H9 (cell line): ENCODE results near the gene KRTAP12-4. TPM values are rescaled to one million over a fixed set of nuclear protein-coding genes. Genes with fewer than 3 reads are reported as not detected.

Experiments used
- DNase-seq: peaks from one replicate; pipeline ENCODE4 v3.0.0-alpha.2; 2017
- H2AFZ ChIP-seq: one replicate; pipeline ENCODE4 v1.6.1; 2013; ENCODE audit warnings: mild to moderate bottlenecking, low read length, control low read depth, moderate library complexity
- H2AK5ac ChIP-seq: 2 replicates; pipeline ENCODE4 v1.6.1; 2013; ENCODE audit warnings: low read length, control low read depth, mixed read lengths; ENCODE audit not compliant: insufficient read length
- H2BK120ac ChIP-seq: one replicate; pipeline ENCODE4 v1.6.1; 2013; ENCODE audit warnings: low read depth, mild to moderate bottlenecking, low read length, control low read depth, inconsistent platforms; ENCODE audit not compliant: poor library complexity, severe bottlenecking
- H2BK12ac ChIP-seq: 2 replicates; pipeline ENCODE4 v1.6.1; 2013; ENCODE audit warnings: low read length, control low read depth, mixed read lengths, low read depth; ENCODE audit not compliant: insufficient read length
- H2BK15ac ChIP-seq: 2 replicates; pipeline ENCODE4 v1.6.1; 2013; ENCODE audit warnings: low read depth, low read length, control low read depth
- H2BK20ac ChIP-seq: one replicate; pipeline ENCODE4 v1.6.1; 2013; ENCODE audit warnings: low read depth, mild to moderate bottlenecking, low read length, control low read depth, inconsistent platforms; ENCODE audit not compliant: poor library complexity, severe bottlenecking
- H2BK5ac ChIP-seq: 2 replicates; pipeline ENCODE4 v1.6.1; 2013; ENCODE audit warnings: low read length, control low read depth, mixed read lengths; ENCODE audit not compliant: insufficient read length
- H3K14ac ChIP-seq: 2 replicates; pipeline ENCODE4 v1.6.1; 2013; ENCODE audit warnings: low read length, control low read depth; ENCODE audit not compliant: insufficient read depth
- H3K18ac ChIP-seq: 2 replicates; pipeline ENCODE4 v1.6.1; 2013; ENCODE audit warnings: low read depth, mild to moderate bottlenecking, mixed read lengths, low read length, control low read depth; ENCODE audit not compliant: insufficient read length
- H3K23ac ChIP-seq: 2 replicates; pipeline ENCODE4 v1.6.1; 2013; ENCODE audit warnings: low read length, control low read depth, mixed read lengths, low read depth; ENCODE audit not compliant: insufficient read length
- H3K23me2 ChIP-seq: 2 replicates; pipeline ENCODE4 v1.6.1; 2013; ENCODE audit warnings: low read depth, mild to moderate bottlenecking, mixed read lengths, low read length, control low read depth; ENCODE audit not compliant: insufficient read length, poor library complexity, severe bottlenecking
- H3K27ac ChIP-seq: 2 replicates; pipeline ENCODE4 v1.5.1; 2013; ENCODE audit warnings: low read length, control low read depth, mixed read lengths, low read depth; ENCODE audit not compliant: insufficient read length
- H3K27me3 ChIP-seq: 2 replicates; pipeline ENCODE4 v1.6.1; 2013; ENCODE audit warnings: low read length, control low read depth, inconsistent platforms; ENCODE audit not compliant: insufficient read depth
- H3K4ac ChIP-seq: 2 replicates; pipeline ENCODE4 v1.6.1; 2013; ENCODE audit warnings: low read depth, mild to moderate bottlenecking, control low read depth, inconsistent platforms, low read length, moderate library complexity
- H3K4me1 ChIP-seq: 2 replicates; pipeline ENCODE4 v1.6.1; 2013; ENCODE audit warnings: low read length, control low read depth, inconsistent platforms; ENCODE audit not compliant: insufficient read depth
- H3K4me2 ChIP-seq: 2 replicates; pipeline ENCODE4 v1.6.1; 2013; ENCODE audit warnings: low read length, control low read depth, mixed read lengths; ENCODE audit not compliant: insufficient read length, insufficient read depth
- H3K56ac ChIP-seq: 2 replicates; pipeline ENCODE4 v1.6.1; 2013; ENCODE audit warnings: low read depth, mild to moderate bottlenecking, mixed read lengths, low read length, control low read depth; ENCODE audit not compliant: insufficient read length
- H3K79me1 ChIP-seq: 2 replicates; pipeline ENCODE4 v1.6.1; 2013; ENCODE audit warnings: low read depth, mild to moderate bottlenecking, moderate library complexity, low read length, control low read depth, inconsistent platforms; ENCODE audit not compliant: insufficient read depth, poor library complexity, severe bottlenecking
- H3K79me2 ChIP-seq: 2 replicates; pipeline ENCODE4 v1.6.1; 2013; ENCODE audit warnings: low read length, control low read depth, inconsistent platforms; ENCODE audit not compliant: insufficient read depth
- H3K9ac ChIP-seq: 2 replicates; pipeline ENCODE4 v1.6.1; 2013; ENCODE audit warnings: low read length, control low read depth, mixed read lengths; ENCODE audit not compliant: insufficient read length; ENCODE audit errors: extremely low read depth
- H3K9me3 ChIP-seq: one replicate; pipeline ENCODE4 v1.6.1; 2013; ENCODE audit warnings: low read depth, low read length, inconsistent platforms; ENCODE audit not compliant: control insufficient read depth
- H3T11ph ChIP-seq: one replicate; pipeline ENCODE4 v1.6.1; 2013; ENCODE audit warnings: mild to moderate bottlenecking, low read length, control low read depth, inconsistent platforms
- H4K20me1 ChIP-seq: one replicate; pipeline ENCODE4 v1.6.1; 2013; ENCODE audit not compliant: control insufficient read depth, insufficient read length, insufficient read depth
- H4K5ac ChIP-seq: 2 replicates; pipeline ENCODE4 v1.6.1; 2013; ENCODE audit warnings: low read depth, mild to moderate bottlenecking, mixed read lengths, low read length, control low read depth; ENCODE audit not compliant: insufficient read length
- H4K8ac ChIP-seq: replicated peaks from 2 replicates; pipeline ENCODE4 v1.6.1; 2013; ENCODE audit warnings: low read length, control low read depth, mixed read lengths, low read depth; ENCODE audit not compliant: insufficient read length
- H4K91ac ChIP-seq: 2 replicates; pipeline ENCODE4 v1.6.1; 2013; ENCODE audit warnings: low read depth, mild to moderate bottlenecking, moderate library complexity, mixed read lengths, low read length, control low read depth; ENCODE audit not compliant: insufficient read length
- H3K27ac Mint-ChIP-seq, 3 experiments: 2 replicates in 2 of 3; 3 replicates in 1 of 3; pipeline ENCODE4 v1.8.0; 2020 to 2021; ENCODE audit warnings: mixed read lengths in 3 of 3, mild to moderate bottlenecking in 1 of 3, moderate library complexity in 1 of 3
- H3K27me3 Mint-ChIP-seq: 2 replicates; pipeline ENCODE4 v1.8.0; 2021; ENCODE audit warnings: low read depth, mild to moderate bottlenecking, moderate library complexity, mixed read lengths
- H3K36me3 Mint-ChIP-seq, 3 experiments: 2 replicates in 2 of 3; 3 replicates in 1 of 3; pipeline ENCODE4 v1.8.0; 2020 to 2021; ENCODE audit warnings: low read depth in 3 of 3, mixed read lengths in 3 of 3; ENCODE audit not compliant: insufficient read depth in 1 of 3
- H3K4me1 Mint-ChIP-seq, 2 experiments: 2 replicates each; pipeline ENCODE4 v1.8.0; 2020; ENCODE audit warnings: mixed read lengths in 2 of 2
- H3K4me3 Mint-ChIP-seq, 2 experiments: 2 replicates in 1 of 2; 3 replicates in 1 of 2; pipeline ENCODE4 v1.8.0; 2020 to 2021; ENCODE audit warnings: mild to moderate bottlenecking in 2 of 2, mixed read lengths in 2 of 2, moderate library complexity in 1 of 2
- H3K9me3 Mint-ChIP-seq, 2 experiments: 2 replicates in 1 of 2; 3 replicates in 1 of 2; pipeline ENCODE4 v1.8.0; 2020; ENCODE audit warnings: mild to moderate bottlenecking in 2 of 2, mixed read lengths in 2 of 2, moderate library complexity in 1 of 2
- CTCF ChIP-seq: fragments of 200-600 bp; sonication (generic); conservative IDR thresholded peaks from 3 replicates; pipeline ENCODE4 v1.8.0; 2021; ENCODE audit warnings: antibody characterized with exemption, mild to moderate bottlenecking
- WGBS: extraction: QIAGEN DNeasy Blood & Tissue Kit; methylation state at CpG from one replicate; pipeline ENCODE4 v1.1.7; 2013; ENCODE audit warnings: missing lambda C conversion rate, low lambda C conversion rate, mixed read lengths; ENCODE audit not compliant: insufficient read length; ENCODE audit errors: extremely low coverage; 5-methylcytosine and 5-hydroxymethylcytosine counted together
- total RNA-seq: library from RNA; stranded (reverse); gene quantifications from 2 replicates; pipeline ENCODE4 v1.2.1, GENCODE V29; 2021

KRTAP12-4 gene
- total RNA-seq, 1 experiment from 2014 or later = not detected

- Histone ChIP-seq H2BK120ac (no peak overlapping the region), H3K79me1 (no peaks in the 10 kb centered on the region), H2BK12ac (no peak overlapping the region), H3K27ac (no peak overlapping the region), H2BK15ac (no peak overlapping the region), H3K27me3 (no peaks in the 10 kb centered on the region; the same call in 1 of the 2 replicates), H3K79me2 (no peaks in the 10 kb centered on the region), H3K18ac (peak overlapping the region; percentile 48), H3K9me3 (no peaks in the 10 kb centered on the region), H3K4ac (no peak overlapping the region), H2AK5ac (no peak overlapping the region), H2AFZ (no peak overlapping the region), H3K4me2 (no peak overlapping the region), H3K14ac (0 out of 2 replicates have a peak overlapping the region, but pooled peaks have one; percentile 29), H4K8ac (no peak overlapping the region), H3K4me1 (peaks cover 13% of the 10 kb centered on the region; the same call in 1 of the 2 replicates), H3K23me2 (no peaks in the 10 kb centered on the region), H4K20me1 (no peaks in the 10 kb centered on the region), H3T11ph (no peak overlapping the region), H3K56ac (no peak overlapping the region), H2BK5ac (no peak overlapping the region), H4K5ac (no peak overlapping the region), H2BK20ac (no peak overlapping the region), H3K23ac (no peak overlapping the region), H4K91ac (no peak overlapping the region), H3K9ac (no peak overlapping the region)
- Mint-ChIP-seq H3K36me3 (no peaks in the 10 kb centered on the region; a peak in 1 of 7 replicates), H3K27me3 (peaks cover 15% of the 10 kb centered on the region), H3K27ac (peak overlapping the region in 2 of 3 experiments; percentile 46 to 50; a peak in 3 of 7 replicates), H3K4me3 (no peak overlapping the region), H3K9me3 (no peaks in the 10 kb centered on the region; a peak in 1 of 5 replicates), H3K4me1 (peaks cover 79 to 85% of the 10 kb centered on the region in 2 experiments)
- no CpG with 5 or more reads among the region's 17 CpGs for WGBS
- no peak for TF ChIP-seq CTCF
- no peak for DNase-seq
Measured at GRCh38 chr21:44699502-44700001, 45.1 kb upstream of the KRTAP12-4 start.
